Esophagus muscularis mucosa (tissue), 4 donors: ENCODE measurements around the gene TMTC3.

Experiments used
- EP300 ChIP-seq: sonication (generic); formaldehyde crosslinking; IDR thresholded peaks from one replicate; pipeline ENCODE4 v1.6.1; 2017; ENCODE audit warnings: antibody characterized with exemption
- POLR2A ChIP-seq: fragments of 450-650 bp; IDR thresholded peaks from one replicate; pipeline ENCODE4 v1.6.1; 2017; ENCODE audit warnings: antibody characterized with exemption, moderate library complexity, mild to moderate bottlenecking, low read depth
- POLR2AphosphoS5 ChIP-seq, 2 donors: sonication (generic); formaldehyde crosslinking; IDR thresholded peaks; one replicate each; pipeline ENCODE4 v1.6.1; 2017; ENCODE audit warnings: antibody characterized with exemption in 2 of 2
- TF ChIP-seq, protein P1 (sequence below), 3 experiments: fragments of 200-600 bp in 2 of 3; fragments of 450-650 bp in 1 of 3; sonication (generic) in 2 of 3; IDR thresholded peaks; one replicate each; pipeline ENCODE4 v1.5.1; 2017 to 2019; ENCODE audit warnings: antibody characterized with exemption in 3 of 3, mild to moderate bottlenecking in 2 of 3, moderate library complexity in 1 of 3

DNA sequence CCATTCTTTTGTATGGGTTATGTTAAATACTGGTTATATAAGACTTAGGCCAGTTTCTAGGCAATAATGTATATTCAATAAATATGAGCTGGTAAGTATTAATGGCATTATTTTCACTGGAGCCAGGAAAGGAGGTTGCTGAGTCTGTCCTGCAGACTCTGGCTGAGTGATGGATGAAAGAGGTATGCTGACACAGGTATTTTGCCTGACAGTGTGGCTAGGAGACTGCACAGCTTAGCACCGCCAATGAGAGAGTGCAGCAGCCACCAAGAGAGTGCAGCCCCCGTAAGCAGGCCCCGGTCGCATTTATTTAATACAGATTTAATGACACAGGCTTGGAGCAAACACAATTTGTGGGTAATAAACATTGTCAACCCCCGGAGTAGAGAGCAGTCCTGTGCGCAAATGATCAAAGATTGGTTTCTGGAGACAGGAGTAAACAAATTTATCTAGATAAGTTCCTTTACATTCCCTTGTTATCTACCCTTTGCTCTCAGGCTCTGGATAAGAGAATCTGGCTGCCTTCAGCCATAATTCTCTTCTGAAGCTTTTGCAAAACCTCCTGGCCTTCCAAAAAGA, 37.4 kb downstream of the TMTC3 start:
- TF ChIP-seq, protein P1, sequence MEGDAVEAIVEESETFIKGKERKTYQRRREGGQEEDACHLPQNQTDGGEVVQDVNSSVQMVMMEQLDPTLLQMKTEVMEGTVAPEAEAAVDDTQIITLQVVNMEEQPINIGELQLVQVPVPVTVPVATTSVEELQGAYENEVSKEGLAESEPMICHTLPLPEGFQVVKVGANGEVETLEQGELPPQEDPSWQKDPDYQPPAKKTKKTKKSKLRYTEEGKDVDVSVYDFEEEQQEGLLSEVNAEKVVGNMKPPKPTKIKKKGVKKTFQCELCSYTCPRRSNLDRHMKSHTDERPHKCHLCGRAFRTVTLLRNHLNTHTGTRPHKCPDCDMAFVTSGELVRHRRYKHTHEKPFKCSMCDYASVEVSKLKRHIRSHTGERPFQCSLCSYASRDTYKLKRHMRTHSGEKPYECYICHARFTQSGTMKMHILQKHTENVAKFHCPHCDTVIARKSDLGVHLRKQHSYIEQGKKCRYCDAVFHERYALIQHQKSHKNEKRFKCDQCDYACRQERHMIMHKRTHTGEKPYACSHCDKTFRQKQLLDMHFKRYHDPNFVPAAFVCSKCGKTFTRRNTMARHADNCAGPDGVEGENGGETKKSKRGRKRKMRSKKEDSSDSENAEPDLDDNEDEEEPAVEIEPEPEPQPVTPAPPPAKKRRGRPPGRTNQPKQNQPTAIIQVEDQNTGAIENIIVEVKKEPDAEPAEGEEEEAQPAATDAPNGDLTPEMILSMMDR (IDR thresholded peaks at IDR 0.05): no peak
- TF ChIP-seq POLR2AphosphoS5 (IDR thresholded peaks at IDR 0.05): no peak
- no peak for TF ChIP-seq POLR2A
- no peak for TF ChIP-seq EP300
